ENCODE measurements around the gene RABGAP1. TPM values are rescaled to one million over a fixed set of nuclear protein-coding genes. Genes with fewer than 3 reads are reported as not detected.

The RABGAP1 gene
- total RNA-seq, 1 donor from 2014 or later = 60.2 TPM

DNA sequence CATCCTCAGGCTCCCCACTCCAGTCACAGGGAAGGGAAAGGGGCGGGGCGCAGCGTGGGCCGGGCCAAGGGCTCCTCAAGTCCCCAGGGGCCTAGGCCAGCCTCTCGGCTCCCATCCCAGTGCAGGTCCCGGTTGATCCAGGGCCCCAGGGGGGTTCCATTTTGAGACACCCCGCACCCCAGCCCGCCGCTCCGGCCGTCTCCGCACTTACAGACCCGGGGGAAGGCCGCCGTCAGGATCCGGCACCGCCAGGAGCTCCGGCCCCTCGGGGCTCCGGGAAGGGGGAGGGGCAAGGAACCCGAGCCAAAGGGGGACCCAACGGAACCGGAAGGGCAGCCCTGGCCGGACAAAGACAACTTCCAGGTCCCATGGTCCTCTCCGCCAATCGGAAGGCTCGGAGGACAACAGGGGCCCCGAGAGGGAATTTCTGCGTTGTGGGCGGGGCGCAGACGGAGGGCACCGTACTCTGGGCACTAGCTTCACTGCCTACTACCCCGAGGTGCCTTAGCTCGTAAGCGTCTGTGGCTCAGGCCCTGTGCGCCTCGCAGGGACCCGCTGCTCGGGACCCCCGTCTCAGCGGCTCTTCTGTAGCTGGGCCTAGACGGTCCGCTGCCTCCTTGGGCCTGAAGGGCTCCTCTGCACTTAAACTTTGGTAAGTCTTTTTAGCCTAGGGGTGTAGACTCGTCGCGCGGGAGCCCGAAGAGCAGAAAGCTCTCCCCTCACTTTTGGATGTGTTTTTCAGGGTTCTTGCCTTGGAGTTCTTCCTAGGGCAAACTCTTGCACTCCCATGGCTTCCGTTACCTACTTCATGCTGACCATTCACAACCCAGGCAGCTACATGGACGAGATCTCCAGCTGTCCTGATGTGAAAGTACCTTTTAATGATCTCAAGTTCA is 9.3 kb upstream of the RABGAP1 start, which contains the start of gene ZBTB26:
Gene ZBTB26, minus strand, starts transcription at position 287 of the 896 bp plus-strand sequence. CDS start 11,578 bp downstream, outside the sequence.
- H3K4me1 ChIP-seq = peaks cover 43% of the 10 kb centered on the region
- peak in 1 of 2 donors; percentile 96 for DNase-seq (ENCODE audit: extremely low spot score in 2 of 2)

DNA sequence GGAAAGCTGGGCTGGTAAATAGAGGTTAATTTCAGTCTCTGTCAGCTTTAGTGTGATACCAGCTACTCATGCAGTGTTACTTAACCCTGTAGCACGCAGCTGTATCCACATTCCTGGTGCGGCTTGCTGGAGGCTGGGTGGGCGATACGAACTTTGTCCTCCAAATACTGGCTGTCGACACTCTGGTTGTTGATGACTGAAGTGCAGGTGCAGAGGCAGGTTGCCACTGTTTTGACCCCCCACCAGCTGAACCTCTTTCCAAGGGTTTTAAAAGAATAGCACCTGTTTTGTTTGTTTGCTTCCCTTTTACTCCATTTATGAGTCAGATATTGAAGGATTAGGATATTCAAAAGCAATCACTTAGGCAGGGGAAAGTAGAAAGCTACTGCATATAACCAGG is 4.4 kb upstream of the RABGAP1 start:
- Histone ChIP-seq H3K4me3 (no peak overlapping the region), H3K9me3 (no peaks in the 10 kb centered on the region), H3K27me3 (no peaks in the 10 kb centered on the region), H3K4me1 (peaks cover 34% of the 10 kb centered on the region), H3K27ac (no peak overlapping the region), H3K36me3 (peaks cover 0 to 19% of the 10 kb centered on the region in 2 donors)
- TF ChIP-seq, protein P1, sequence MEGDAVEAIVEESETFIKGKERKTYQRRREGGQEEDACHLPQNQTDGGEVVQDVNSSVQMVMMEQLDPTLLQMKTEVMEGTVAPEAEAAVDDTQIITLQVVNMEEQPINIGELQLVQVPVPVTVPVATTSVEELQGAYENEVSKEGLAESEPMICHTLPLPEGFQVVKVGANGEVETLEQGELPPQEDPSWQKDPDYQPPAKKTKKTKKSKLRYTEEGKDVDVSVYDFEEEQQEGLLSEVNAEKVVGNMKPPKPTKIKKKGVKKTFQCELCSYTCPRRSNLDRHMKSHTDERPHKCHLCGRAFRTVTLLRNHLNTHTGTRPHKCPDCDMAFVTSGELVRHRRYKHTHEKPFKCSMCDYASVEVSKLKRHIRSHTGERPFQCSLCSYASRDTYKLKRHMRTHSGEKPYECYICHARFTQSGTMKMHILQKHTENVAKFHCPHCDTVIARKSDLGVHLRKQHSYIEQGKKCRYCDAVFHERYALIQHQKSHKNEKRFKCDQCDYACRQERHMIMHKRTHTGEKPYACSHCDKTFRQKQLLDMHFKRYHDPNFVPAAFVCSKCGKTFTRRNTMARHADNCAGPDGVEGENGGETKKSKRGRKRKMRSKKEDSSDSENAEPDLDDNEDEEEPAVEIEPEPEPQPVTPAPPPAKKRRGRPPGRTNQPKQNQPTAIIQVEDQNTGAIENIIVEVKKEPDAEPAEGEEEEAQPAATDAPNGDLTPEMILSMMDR (IDR thresholded peaks at IDR 0.05) = no peak
- TF ChIP-seq POLR2A (IDR thresholded peaks at IDR 0.05) = no peak
- no peak for TF ChIP-seq POLR2AphosphoS5 (IDR thresholded peaks at IDR 0.05; ENCODE audit: insufficient read depth in 1 of 2, low read depth in 1 of 2)
- no peak for DNase-seq (ENCODE audit: extremely low spot score in 2 of 2)
- intact Hi-C loops (cut with DNase I) = no loop called here

More for the DNA sequence above, 9.3 kb upstream of the RABGAP1 start, which contains the start of gene ZBTB26:
- intact Hi-C loops (cut with DNase I) = no loop called here
- H3K9me3 ChIP-seq = no peaks in the 10 kb centered on the region
- peak within 1 kb of the TSS; percentile 84 to 89 for H3K4me3 ChIP-seq
- H3K36me3 ChIP-seq = peaks cover 0 to 2% of the 10 kb centered on the region in 2 donors
- no peaks in the 10 kb centered on the region for H3K27me3 ChIP-seq
- H3K27ac ChIP-seq = peak within 1 kb of the TSS; percentile 84
- TF ChIP-seq POLR2A (IDR thresholded peaks at IDR 0.05) (no peak), POLR2AphosphoS5 (IDR thresholded peaks at IDR 0.05; ENCODE audit: insufficient read depth in 1 of 2, low read depth in 1 of 2) (peak; percentile 87 to 95)

DNA sequence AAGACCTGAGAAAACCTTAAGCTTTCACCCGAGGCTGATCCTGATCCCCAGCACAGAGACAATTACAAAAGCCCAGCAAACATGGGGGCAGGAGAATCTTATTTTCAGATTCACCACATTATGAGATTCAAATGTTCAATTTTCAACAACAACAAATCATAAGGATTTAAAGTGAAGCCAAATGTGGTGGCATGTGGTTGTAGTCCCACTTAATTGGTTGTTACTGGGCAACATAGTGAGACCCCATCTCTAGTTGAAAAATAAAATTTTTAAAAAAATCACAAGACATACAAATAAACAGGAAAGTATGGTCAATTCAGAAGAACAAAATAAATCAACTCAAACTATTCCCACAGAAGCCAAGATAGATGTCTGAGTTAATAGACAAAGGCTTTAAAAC is 3.9 kb upstream of the RABGAP1 start:
- intact Hi-C loops (cut with DNase I) = no loop called here
- TF ChIP-seq POLR2A (IDR thresholded peaks at IDR 0.05) (no peak), POLR2AphosphoS5 (IDR thresholded peaks at IDR 0.05; ENCODE audit: insufficient read depth in 1 of 2, low read depth in 1 of 2) (no peak)
- TF ChIP-seq, protein P1 (IDR thresholded peaks at IDR 0.05) = no peak
- Histone ChIP-seq H3K27me3 (no peaks in the 10 kb centered on the region), H3K27ac (no peak overlapping the region), H3K36me3 (peaks cover 0 to 19% of the 10 kb centered on the region in 2 donors), H3K9me3 (no peaks in the 10 kb centered on the region), H3K4me1 (peaks cover 36% of the 10 kb centered on the region), H3K4me3 (no peak overlapping the region)
- DNase-seq (ENCODE audit: extremely low spot score in 2 of 2) = no peak

DNA sequence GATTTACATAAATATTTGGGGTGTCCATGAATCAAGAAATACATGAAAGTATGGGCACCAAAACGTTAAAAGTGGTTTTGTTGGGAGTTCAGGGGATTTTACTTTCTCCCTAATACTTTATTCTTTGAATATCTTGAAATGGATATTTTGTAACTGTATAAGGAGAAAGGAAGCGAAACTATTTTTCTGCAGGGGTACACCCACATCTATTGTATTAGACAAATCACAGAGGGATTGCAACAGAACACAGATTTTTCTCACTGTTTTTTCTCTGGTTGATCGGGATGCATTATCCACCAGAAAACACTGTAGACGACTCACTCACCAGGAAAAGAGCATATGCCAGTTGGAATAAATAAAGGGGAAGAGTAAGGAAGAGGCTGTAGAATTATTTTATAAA is 1.2 kb upstream of the RABGAP1 start:
- no peak overlapping the region for H3K27ac ChIP-seq
- no peaks in the 10 kb centered on the region for H3K27me3 ChIP-seq
- no peak overlapping the region for H3K4me3 ChIP-seq
- H3K36me3 ChIP-seq = peaks cover 0 to 19% of the 10 kb centered on the region in 2 donors
- peaks cover 28% of the 10 kb centered on the region for H3K4me1 ChIP-seq
- H3K9me3 ChIP-seq = no peaks in the 10 kb centered on the region
- intact Hi-C loops (cut with DNase I) = no loop called here
- TF ChIP-seq, protein P1 (IDR thresholded peaks at IDR 0.05) = no peak
- TF ChIP-seq POLR2A (IDR thresholded peaks at IDR 0.05) (no peak), POLR2AphosphoS5 (IDR thresholded peaks at IDR 0.05; ENCODE audit: insufficient read depth in 1 of 2, low read depth in 1 of 2) (no peak)
- DNase-seq (ENCODE audit: extremely low spot score in 2 of 2) = no peak

DNA sequence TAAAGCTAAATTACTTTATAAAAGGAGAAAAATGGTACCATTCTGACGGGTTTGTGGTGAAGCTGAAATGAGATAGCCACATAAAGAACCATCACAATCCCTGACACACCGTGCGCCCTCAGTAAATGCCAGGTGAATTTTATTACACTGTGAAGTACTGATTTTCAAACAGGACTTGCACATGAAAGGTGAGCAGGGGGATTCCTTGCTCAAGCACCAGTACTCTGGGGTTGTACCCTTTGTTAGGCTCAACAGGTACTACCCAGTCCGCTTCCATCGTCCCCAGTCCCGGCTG is 419 bp upstream of the RABGAP1 start:
- intact Hi-C loops (cut with DNase I) = no loop called here
- no peak for DNase-seq (ENCODE audit: extremely low spot score in 2 of 2)
- no peaks in the 10 kb centered on the region for H3K9me3 ChIP-seq
- H3K4me1 ChIP-seq = peaks cover 32% of the 10 kb centered on the region
- TF ChIP-seq POLR2A (IDR thresholded peaks at IDR 0.05) (no peak), POLR2AphosphoS5 (IDR thresholded peaks at IDR 0.05; ENCODE audit: insufficient read depth in 1 of 2, low read depth in 1 of 2) (no peak)
- TF ChIP-seq, protein P1 (IDR thresholded peaks at IDR 0.05) = no peak
- H3K4me3 ChIP-seq = peak overlapping the region; percentile 69 to 77
- H3K27ac ChIP-seq = peak overlapping the region; percentile 89
- peaks cover 0 to 19% of the 10 kb centered on the region in 2 donors for H3K36me3 ChIP-seq
- H3K27me3 ChIP-seq = no peaks in the 10 kb centered on the region

Data from vagina (tissue), 2 donors.